ENCODE measurements around the gene GAS7.

DNA sequence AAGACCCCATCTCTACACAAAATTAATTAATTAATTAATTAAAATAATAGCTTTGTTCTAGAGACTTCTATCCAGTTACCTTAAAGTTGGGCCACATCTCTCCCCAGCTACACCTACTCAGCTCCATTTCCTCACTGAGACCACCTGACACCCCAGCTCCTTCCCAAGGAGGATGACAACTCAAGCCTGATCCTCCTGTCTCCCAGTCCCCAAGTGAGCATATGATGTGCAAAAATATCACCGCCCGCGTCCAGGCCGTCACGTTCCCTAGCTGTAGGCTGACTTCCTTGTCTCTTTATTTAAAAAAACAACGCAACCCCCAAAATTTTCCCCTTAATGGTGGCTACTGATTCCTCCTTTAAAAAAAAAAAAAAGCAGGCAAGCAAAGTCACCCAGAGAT is 173.2 kb downstream of the GAS7 start:
- TF ChIP-seq, protein P1, sequence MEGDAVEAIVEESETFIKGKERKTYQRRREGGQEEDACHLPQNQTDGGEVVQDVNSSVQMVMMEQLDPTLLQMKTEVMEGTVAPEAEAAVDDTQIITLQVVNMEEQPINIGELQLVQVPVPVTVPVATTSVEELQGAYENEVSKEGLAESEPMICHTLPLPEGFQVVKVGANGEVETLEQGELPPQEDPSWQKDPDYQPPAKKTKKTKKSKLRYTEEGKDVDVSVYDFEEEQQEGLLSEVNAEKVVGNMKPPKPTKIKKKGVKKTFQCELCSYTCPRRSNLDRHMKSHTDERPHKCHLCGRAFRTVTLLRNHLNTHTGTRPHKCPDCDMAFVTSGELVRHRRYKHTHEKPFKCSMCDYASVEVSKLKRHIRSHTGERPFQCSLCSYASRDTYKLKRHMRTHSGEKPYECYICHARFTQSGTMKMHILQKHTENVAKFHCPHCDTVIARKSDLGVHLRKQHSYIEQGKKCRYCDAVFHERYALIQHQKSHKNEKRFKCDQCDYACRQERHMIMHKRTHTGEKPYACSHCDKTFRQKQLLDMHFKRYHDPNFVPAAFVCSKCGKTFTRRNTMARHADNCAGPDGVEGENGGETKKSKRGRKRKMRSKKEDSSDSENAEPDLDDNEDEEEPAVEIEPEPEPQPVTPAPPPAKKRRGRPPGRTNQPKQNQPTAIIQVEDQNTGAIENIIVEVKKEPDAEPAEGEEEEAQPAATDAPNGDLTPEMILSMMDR (IDR thresholded peaks at IDR 0.05; ENCODE audit: low read length), result no peak
- TF ChIP-seq EZH2 (IDR thresholded peaks at IDR 0.05; ENCODE audit: borderline replicate concordance, low read length), result no peak
